ENCODE data around the gene LDAH. TPM values are rescaled to one million over a fixed set of nuclear protein-coding genes. Genes with fewer than 3 reads are reported as not detected.
"Not testable (repeated sequence)": the region's sequence is repeated elsewhere in the genome, so short reads cannot be mapped to it uniquely, and the experiment has no call there.

The LDAH gene
- 16.6 and 18.5 TPM in 2 replicates for total RNA-seq (2014; rRNA removed; shearing (Covaris generic))

DNA sequence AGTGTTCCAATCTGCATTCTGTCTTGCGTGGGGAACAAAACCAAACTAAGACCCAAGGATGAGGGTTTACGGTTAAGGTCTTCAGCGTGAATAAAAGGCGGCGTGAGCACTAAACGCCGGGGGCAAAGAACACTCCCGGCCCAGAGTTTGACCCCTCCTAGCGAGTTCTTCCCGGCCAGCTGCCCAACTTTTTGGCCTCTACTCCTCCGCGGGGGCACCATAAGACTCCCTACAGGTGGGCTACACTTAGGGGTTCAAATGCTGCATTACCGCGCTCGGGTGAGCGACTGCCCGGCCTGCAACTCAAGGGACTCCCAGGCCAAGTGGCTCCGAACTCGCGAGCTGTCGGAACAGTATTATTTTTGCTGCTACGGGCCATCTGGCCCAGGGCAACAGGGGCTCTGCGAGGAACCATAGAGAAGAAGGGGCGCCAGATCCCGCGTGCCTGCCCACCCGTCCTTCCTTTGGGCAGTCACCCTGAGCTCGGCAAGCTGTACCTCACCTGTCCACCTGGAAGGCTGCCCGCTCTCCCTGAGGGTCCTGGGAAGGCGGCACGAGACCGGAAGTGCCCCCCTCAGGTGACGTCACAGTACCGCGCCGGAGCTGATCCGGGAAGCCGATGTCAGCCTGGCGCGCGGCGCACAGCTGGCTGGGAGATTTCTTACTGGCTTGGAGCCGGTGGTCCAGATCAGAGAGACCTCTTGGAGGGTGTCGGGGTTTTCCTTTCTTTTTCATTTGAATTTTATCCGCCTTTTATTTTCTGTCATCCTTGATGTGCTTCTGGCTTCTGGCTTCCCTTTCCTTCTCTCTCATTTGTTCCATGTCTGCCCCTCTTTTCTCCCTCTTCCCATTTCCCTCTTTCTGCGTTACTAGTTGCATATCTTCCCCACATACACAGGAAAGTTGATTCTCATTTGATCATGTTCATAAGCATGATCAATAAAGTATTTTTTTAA lies at the start of gene LDAH:
TSS of gene LDAH (minus strand) at position 567 of the 956 bp plus-strand sequence. CDS start 21,638 bp downstream, outside the sequence.
- peak; percentile 80 for DNase-seq (ENCODE audit: low read depth)

DNA sequence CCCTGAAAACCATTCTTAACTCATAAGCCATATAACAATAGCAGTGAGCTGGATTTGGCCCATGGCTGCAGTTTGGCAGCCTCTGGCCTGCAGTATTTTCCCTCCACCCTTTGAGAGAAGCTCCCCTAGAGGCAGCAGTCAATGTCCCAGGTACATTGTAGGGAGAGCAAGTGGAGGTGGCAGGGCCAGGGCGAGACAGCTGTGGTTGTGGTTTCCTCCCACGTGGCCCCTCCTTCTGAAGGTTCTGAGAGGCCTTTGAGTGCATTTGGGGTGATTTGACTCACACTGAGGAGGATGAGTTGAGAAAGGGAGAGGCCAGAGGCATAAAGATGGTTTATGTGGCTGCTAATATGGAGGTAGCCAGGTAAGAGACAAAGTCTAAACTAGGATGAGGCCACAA lies 45.5 kb upstream of the LDAH start:
- no peak for DNase-seq (ENCODE audit: low read depth)

DNA sequence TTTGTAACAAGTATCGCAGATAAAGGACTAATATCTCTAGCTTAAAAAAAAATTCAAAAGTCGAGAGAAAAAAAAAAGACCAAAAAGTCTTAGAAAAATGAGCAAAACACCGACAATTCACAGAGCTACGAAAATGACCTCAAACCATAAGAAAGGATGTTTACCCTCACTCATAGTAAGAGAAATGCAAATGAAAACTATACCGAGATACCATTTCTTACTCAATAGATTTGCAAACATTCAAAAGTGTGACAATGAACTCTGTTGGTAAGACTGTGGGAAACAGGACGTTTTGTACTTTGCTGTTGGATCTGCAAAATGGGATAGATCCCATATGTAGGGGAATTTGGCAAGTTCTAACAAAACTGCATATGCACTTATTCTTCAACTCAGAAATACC lies 39.9 kb upstream of the LDAH start:
- no peak for DNase-seq (ENCODE audit: low read depth)

- DNase-seq (ENCODE audit: low read depth), result no peak
Measured at GRCh38 chr2:20855456-20855855, 32.6 kb upstream of the LDAH start.

DNA sequence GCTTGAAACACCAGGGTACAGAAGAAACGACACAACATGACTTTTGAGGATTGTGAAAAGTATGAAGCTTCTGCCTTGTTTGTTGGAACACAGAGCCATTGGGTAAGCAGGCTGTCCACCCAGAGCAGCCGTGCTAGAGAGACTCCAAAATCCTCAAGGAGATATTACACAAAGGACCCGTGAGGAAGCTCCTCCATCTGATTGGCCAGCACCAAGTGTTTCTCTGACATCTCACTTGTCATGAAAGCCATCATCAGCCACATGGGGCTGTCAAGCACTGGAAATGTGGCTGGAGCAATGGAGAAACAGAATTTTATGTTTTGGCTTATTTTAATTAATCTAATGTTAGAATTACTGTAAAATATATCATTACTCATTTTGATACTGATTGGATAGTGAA lies 29.8 kb upstream of the LDAH start:
- DNase-seq (ENCODE audit: low read depth), result no peak

DNA sequence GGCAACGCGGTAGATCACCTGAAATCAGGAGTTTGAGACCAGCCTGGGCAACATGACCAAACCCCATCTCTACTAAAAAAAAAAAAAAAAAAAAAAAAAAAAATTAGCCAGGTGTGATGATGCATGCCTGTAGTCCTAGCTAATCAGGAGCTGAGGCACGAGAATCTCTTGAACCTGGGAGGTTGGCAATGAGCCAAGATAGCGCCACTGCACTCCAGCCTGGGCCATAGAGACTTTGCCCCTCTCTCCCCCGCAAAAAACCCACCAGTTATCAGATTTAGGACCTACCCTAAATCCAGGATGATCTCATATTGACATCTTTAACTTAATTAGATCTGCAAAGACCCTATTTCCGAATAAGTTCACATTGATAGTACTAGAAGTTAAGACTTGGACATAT lies 29.2 kb upstream of the LDAH start:
- no peak for DNase-seq (ENCODE audit: low read depth)

GRCh38 chr2:20844246-20844645 lies 21.3 kb upstream of the LDAH start:
- no peak for DNase-seq (ENCODE audit: low read depth)

DNA sequence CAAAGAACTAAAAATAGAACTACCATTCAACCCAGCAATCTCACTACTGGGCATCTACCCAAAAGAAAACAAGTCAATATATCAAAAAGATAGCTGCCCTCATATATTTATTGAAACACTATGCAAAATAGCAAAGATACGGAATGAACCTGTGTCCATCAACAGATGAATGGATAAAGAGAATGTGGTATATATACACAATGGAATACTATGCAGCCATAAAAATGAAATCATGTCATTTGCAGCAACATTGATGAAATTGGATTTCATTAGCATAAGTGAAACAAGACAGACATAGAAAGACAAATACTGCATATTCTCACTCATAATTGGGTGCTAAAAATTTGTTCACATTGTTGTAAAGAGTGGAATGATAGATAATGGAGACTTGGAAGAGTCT lies 16.2 kb upstream of the LDAH start:
- no peak for DNase-seq (ENCODE audit: low read depth)

- DNase-seq (ENCODE audit: low read depth), result no peak
Measured at GRCh38 chr2:20838016-20838415, 15.1 kb upstream of the LDAH start.

DNA sequence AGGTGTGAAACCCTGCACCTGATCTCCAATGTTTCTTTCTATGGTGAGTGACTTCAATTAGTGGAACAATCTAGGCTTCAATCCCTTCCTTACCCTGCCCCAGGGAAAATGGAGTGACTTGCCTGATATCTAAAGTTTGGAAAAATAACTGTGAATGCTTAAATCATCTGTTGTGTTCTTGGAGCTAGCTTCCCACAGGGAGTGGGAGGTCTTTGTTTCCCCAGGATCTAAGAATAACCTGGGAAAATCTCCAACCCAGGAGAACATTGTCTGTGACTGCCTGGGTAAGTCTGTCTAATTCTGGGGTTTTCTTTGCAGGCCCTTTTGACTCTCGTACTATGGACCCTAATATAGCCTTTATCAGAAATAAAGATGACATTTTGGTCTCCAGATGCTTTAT lies 13.6 kb upstream of the LDAH start:
- no peak for DNase-seq (ENCODE audit: low read depth)

DNA sequence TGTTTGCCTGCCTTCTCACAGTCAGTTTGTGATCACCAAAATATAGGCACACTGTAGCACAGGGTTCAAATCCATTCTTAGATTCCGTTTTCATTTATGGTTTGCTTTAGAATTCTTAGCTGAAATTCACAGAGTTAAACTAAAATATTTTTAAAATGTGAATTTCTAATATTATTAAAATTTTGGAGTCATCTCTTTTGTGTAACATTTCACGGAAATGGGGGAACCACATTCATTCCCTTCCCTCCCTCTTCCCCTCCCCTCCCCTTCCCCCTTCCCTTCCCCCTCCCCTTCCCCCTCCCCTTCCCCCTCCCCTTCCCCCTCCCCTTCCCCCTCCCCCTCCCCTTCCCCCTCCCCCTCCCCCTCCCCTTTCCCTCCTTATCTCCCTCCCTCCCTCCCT lies 11.4 kb upstream of the LDAH start:
- DNase-seq (ENCODE audit: low read depth), result no peak

DNA sequence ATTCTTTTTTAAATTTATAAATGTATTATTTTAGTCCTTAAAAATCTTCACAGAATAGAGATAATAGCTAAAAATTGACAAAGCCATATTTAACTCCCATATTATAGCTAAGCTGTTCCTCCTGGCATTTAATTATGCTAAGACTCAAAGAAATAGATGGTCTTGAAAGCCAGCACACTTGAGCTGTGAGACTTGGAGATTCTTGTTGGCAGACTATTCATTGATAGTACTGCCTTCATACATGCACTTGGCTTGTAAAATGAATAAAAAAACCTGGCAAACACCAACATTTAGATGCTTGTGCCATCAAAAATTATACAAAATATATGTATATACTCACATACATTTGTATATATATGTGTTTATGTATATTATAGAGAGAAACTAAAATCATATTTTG lies 9.7 kb upstream of the LDAH start:
- DNase-seq (ENCODE audit: low read depth), result no peak

- no peak for DNase-seq (ENCODE audit: low read depth)
Measured at GRCh38 chr2:20829861-20830260, 7.0 kb upstream of the LDAH start.

- no peak for DNase-seq (ENCODE audit: low read depth)
Measured at GRCh38 chr2:20823917-20824316, 1.0 kb upstream of the LDAH start.

DNA sequence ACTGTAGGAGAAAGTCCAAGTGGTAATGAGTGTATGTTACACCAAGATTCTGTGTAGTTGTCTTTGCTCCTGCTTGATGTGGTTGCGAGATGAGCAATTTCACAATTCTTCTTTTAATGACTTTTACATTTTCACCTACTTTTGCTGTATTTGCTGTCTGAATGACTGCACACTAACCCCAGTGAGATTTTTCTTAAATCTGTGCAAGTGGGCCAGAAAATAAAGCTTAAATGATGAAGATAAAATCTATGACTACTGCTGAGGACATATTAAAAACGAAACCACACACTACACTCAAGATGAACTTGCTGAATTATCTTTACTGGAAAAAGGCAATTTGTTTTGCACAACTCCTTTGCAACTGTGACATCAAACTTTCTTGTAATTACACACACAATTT lies 4.1 kb downstream of the LDAH start:
- DNase-seq (ENCODE audit: low read depth), result no peak

- no peak for DNase-seq (ENCODE audit: low read depth)
Measured at GRCh38 chr2:20815216-20815615, 7.7 kb downstream of the LDAH start.

- no peak for DNase-seq (ENCODE audit: low read depth)
Measured at GRCh38 chr2:20812779-20813178, 10.1 kb downstream of the LDAH start.

DNA sequence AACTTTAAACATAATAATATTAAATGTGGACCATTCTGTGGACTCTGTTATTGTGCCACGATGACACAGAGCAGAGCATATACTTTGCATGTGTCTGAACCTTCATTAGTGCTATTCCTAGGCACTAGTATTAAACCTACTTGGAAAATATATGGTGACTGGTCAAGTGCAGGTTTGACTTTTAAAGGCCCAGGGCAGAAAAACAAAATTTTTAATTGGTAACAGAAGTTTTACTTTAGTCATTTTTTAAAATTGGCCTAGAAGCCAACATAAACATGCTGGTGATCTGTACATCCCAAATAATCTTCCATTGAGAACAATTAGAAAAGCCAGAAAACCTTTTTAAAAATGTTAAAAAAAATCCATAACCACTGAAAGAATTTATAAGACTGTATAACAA lies 16.6 kb downstream of the LDAH start:
- DNase-seq (ENCODE audit: low read depth), result no peak

DNA sequence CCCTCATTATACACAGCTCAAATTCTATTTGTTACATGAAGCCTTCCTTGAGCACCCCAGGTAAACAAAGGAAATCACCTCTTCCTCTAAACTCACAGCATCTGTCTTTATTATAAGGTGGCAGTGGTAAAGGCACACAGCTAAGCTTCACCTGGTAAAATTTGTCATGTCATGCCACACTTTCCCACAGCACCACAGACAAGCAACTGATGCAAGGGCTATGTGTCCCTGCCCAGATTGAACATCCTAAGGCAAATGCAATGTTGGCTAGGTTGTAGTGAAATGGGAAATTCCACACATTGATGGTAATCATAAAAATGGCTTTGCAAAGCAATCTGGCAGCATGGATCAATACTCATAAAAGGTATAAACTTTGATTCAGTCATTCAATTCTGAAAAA lies 18.9 kb downstream of the LDAH start:
- DNase-seq (ENCODE audit: low read depth), result no peak

GRCh38 chr2:20803226-20803682 lies 19.6 kb downstream of the LDAH start:
- no peak for DNase-seq (ENCODE audit: low read depth)

DNA sequence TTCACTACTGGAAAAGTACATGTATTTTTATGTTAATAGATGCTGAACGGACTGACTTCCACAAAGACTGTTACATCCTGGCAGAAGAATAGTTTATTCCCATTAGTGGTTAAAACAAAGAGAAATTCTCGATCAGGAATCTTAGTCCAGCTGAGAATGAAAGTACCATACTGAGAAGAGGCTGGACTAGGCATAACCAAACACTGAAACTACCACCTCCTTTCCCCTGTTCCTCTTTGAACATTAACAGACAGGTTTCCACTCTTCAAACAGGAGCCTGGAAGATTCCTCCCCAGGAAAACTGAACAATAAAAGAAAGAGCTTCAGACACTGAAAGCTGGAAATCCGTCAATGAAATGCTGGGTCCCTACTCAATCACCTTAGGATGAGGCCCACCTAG lies 25.8 kb downstream of the LDAH start:
- no peak for DNase-seq (ENCODE audit: low read depth)

DNA sequence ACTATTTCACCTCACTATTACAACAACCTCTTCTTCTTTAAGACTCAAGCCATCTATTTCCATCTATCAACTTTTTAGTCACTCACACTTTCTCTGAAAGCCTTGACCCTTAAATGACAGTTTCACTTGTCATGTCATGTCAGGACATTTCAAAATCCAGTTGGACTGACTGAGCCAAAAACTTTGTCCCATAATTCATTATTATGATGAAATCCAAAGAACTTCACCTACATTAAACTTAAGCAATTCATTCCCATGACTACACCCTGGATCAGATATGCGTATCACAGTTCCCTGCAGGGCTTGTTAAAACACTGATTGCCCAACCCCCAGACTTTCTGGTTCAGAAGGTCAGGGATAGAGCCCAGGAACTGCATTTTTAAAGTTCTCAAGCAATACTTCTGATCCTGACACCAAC lies 26.5 kb downstream of the LDAH start:
- no peak for DNase-seq (ENCODE audit: low read depth)

DNA sequence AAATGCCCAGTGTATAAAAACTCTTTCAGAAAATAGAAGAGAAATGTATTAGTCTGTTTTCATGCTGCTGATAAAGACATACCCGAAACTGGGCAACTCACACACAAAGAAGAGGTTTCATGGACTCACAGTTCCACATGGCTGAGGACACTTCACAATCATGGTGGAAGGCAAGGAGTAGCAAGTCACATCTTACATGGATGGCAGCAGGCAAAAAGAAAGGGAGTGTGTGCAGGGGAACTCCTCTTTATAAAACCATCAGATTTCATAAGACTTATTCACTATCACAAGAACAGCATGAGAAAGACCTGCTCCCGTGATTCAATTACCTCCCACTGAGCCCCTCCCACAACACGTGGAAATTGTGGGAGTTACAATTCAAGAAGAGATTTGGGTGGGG lies 29.0 kb downstream of the LDAH start:
- DNase-seq (ENCODE audit: low read depth), result not testable (repeated sequence)

All from M059J (cell line).